HL-60 (cell line): ENCODE measurements around the gene MYOM3.

ENCODE experiments used
- DNase-seq, 2 experiments: peaks; one replicate each; pipeline ENCODE4 v3.0.0-alpha.2; 2010 to 2020; ENCODE audit warnings: low read depth in 1 of 2, low spot score in 1 of 2
- H3K27ac ChIP-seq: fragments of 250-450 bp; sonication (Bioruptor Pico); replicated peaks from 2 replicates; pipeline ENCODE4 v1.5.1; 2020; ENCODE audit warnings: mild to moderate bottlenecking, moderate library complexity
- H3K27me3 ChIP-seq: fragments of 250-450 bp; sonication (Bioruptor Pico); 2 replicates; pipeline ENCODE4 v1.5.1; 2021; ENCODE audit warnings: mild to moderate bottlenecking, moderate library complexity; ENCODE audit not compliant: insufficient read depth, poor library complexity, severe bottlenecking
- H3K4me3 ChIP-seq: replicated peaks from 2 replicates; pipeline ENCODE4 v1.5.1; 2011; ENCODE audit warnings: mild to moderate bottlenecking, control low read depth, low read length; ENCODE audit not compliant: insufficient read depth
- GABPA ChIP-seq: IDR thresholded peaks from 2 replicates; pipeline ENCODE4 v1.6.1; 2012; ENCODE audit warnings: low read depth
- POLR2AphosphoS5 ChIP-seq: IDR thresholded peaks from 2 replicates; pipeline ENCODE4 v1.6.1; 2012; ENCODE audit warnings: low read depth
- SPI1 ChIP-seq: IDR thresholded peaks from 2 replicates; pipeline ENCODE4 v1.6.1; 2012; ENCODE audit warnings: low read depth, mild to moderate bottlenecking, borderline replicate concordance
- TF ChIP-seq, protein P1 (sequence below): IDR thresholded peaks from 2 replicates; pipeline ENCODE4 v1.6.1; 2012; ENCODE audit warnings: low read depth; ENCODE audit not compliant: insufficient replicate concordance
- TF ChIP-seq, protein P2 (sequence below): IDR thresholded peaks from one replicate; pipeline ENCODE4 v1.5.1; 2011; ENCODE audit warnings: low read length, control low read depth, inconsistent platforms; ENCODE audit not compliant: insufficient read depth

MYOM3 gene

DNA sequence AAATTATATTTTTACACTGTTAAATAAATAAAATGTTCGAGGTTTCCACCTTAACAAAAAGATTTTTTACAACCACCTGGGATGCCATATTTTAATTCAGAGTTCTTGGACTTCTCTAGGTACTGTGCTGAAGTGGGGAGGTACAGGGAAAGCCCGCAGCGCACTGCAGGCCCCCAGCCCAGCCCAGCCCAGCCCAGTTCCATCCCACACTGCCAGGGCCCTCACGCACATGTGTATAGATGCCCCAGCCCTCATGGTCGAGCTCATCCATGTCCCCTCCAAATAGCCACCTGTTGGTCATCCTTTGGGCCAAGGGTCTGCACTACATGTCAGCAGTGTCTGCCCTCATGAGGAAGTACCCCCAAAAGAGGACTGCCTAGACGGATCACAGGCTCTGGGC lies 11.7 kb upstream of the MYOM3 start:
- TF ChIP-seq GABPA (no peak), SPI1 (no peak), POLR2AphosphoS5 (no peak)
- TF ChIP-seq, protein P1, sequence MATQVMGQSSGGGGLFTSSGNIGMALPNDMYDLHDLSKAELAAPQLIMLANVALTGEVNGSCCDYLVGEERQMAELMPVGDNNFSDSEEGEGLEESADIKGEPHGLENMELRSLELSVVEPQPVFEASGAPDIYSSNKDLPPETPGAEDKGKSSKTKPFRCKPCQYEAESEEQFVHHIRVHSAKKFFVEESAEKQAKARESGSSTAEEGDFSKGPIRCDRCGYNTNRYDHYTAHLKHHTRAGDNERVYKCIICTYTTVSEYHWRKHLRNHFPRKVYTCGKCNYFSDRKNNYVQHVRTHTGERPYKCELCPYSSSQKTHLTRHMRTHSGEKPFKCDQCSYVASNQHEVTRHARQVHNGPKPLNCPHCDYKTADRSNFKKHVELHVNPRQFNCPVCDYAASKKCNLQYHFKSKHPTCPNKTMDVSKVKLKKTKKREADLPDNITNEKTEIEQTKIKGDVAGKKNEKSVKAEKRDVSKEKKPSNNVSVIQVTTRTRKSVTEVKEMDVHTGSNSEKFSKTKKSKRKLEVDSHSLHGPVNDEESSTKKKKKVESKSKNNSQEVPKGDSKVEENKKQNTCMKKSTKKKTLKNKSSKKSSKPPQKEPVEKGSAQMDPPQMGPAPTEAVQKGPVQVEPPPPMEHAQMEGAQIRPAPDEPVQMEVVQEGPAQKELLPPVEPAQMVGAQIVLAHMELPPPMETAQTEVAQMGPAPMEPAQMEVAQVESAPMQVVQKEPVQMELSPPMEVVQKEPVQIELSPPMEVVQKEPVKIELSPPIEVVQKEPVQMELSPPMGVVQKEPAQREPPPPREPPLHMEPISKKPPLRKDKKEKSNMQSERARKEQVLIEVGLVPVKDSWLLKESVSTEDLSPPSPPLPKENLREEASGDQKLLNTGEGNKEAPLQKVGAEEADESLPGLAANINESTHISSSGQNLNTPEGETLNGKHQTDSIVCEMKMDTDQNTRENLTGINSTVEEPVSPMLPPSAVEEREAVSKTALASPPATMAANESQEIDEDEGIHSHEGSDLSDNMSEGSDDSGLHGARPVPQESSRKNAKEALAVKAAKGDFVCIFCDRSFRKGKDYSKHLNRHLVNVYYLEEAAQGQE = no peak
- TF ChIP-seq, protein P2, sequence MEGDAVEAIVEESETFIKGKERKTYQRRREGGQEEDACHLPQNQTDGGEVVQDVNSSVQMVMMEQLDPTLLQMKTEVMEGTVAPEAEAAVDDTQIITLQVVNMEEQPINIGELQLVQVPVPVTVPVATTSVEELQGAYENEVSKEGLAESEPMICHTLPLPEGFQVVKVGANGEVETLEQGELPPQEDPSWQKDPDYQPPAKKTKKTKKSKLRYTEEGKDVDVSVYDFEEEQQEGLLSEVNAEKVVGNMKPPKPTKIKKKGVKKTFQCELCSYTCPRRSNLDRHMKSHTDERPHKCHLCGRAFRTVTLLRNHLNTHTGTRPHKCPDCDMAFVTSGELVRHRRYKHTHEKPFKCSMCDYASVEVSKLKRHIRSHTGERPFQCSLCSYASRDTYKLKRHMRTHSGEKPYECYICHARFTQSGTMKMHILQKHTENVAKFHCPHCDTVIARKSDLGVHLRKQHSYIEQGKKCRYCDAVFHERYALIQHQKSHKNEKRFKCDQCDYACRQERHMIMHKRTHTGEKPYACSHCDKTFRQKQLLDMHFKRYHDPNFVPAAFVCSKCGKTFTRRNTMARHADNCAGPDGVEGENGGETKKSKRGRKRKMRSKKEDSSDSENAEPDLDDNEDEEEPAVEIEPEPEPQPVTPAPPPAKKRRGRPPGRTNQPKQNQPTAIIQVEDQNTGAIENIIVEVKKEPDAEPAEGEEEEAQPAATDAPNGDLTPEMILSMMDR = no peak
- DNase-seq = no peak
- H3K27me3 ChIP-seq = no peaks in the 10 kb centered on the region
- no peak overlapping the region for H3K4me3 ChIP-seq
- H3K27ac ChIP-seq = no peak overlapping the region

DNA sequence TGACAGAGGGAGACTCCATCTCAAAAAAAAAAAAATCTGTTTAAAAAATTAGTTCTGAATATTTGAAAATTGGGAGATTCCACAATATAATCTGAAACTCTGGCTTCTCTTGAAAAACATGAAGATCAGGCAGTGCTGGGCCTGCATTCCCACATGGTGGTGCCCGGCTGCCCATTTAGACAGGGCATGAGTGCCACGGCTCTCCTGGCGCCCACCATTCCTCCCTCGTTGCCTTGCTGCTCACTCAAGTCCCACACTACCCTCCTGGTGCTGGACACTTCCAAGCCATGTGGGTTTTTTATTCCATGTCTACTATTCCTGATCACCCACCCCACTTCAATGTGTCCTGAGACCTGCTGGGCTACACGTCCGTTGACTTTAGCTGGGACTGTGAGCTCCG lies 10.8 kb upstream of the MYOM3 start:
- DNase-seq = no peak
- Histone ChIP-seq H3K4me3 (no peak overlapping the region), H3K27ac (no peak overlapping the region), H3K27me3 (no peaks in the 10 kb centered on the region)
- TF ChIP-seq, protein P2 = no peak
- TF ChIP-seq POLR2AphosphoS5 = no peak

DNA sequence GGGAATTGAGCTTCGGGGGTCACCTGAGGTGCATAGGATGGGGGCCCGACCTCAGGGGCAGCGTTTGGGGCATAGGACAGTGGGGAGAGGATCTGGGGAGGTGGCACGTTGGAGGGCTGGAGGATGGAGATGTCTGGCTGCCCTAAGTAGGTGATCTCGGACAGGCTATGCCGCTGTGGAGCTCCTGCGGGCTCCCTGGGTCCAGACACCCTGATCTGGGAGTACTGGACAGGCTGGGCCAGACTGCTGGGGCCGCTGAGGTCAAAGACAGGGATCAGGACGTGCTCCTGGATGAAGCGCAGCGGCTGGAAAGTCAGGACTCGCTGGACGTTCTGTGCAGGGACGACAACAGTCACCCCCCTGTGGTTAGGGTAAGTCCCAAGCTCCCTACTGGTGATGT lies 9.5 kb upstream of the MYOM3 start:
- Histone ChIP-seq H3K4me3 (no peak overlapping the region), H3K27ac (no peak overlapping the region), H3K27me3 (no peaks in the 10 kb centered on the region)
- DNase-seq = no peak
- TF ChIP-seq GABPA (no peak), SPI1 (no peak), POLR2AphosphoS5 (no peak)
- TF ChIP-seq, protein P1 = no peak
- TF ChIP-seq, protein P2 = no peak

DNA sequence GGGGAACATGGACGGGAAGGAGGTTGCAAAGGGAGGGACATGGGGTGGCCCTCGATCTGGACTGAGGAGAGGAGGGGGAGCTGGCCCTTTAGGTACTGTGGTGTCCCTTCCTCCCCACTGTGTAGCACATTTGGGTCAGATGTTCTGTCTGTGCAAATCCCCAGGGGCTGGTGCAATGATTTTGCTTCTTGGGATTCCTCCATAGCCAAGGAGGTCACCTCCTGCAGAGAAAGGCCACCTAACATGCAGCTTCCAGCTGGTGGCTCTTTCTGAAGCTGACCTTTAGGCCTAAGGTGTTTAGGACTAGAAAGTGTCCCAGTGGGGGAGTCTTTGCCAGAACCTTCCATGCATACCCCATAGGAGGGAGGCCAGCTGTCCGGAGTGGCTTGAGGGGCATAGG lies 9.0 kb upstream of the MYOM3 start:
- no peak for DNase-seq
- Histone ChIP-seq H3K4me3 (no peak overlapping the region), H3K27ac (no peak overlapping the region), H3K27me3 (no peaks in the 10 kb centered on the region)
- TF ChIP-seq POLR2AphosphoS5 = no peak
- TF ChIP-seq, protein P1 = no peak
- no peak for TF ChIP-seq SPI1
- no peak for TF ChIP-seq GABPA
- TF ChIP-seq, protein P2 = no peak
